Measurements from ENCODE around the gene NCCRP1.

GRCh38 chr19:39178296-39179006 lies 18.3 kb upstream of the NCCRP1 start:
- TF ChIP-seq CTCF (IDR thresholded peaks at IDR 0.05; ENCODE audit: poor library complexity), result no peak
- no peak for TF ChIP-seq EZH2 (IDR thresholded peaks at IDR 0.05; ENCODE audit: borderline replicate concordance)
- TF ChIP-seq EZH2phosphoT487 (IDR thresholded peaks at IDR 0.05; ENCODE audit: low read depth, severe bottlenecking, unreplicated experiment), result no peak

Data from hepatocyte (in vitro differentiated cells).